HCEC 1CT (cell line): ENCODE measurements around the gene TAF13.
A peak's percentile ranks its signal among the peaks of the same experiment; 100 is the strongest.
"Not testable (repeated sequence)": the region's sequence is repeated elsewhere in the genome, so short reads cannot be mapped to it uniquely, and the experiment has no call there.

Experiments used
- DNase-seq: peaks from one replicate; pipeline ENCODE4 v3.0.0-alpha.2; 2017

TAF13 gene

GRCh38 chr1:109091078-109091838, 15.5 kb upstream of the TAF13 start:
- peak; percentile 69 for DNase-seq

- peak; percentile 94 for DNase-seq
These were observed 14.6 kb upstream of the TAF13 start, which contains the start of gene TMEM167B for GRCh38 chr1:109090196-109091077. TSS of gene TMEM167B (plus strand) at chr1:109090764. CDS start at chr1:109090873, 109 bp downstream.

- peak; percentile 25 for DNase-seq
These were observed 13.6 kb upstream of the TAF13 start for GRCh38 chr1:109089242-109090015.

DNA sequence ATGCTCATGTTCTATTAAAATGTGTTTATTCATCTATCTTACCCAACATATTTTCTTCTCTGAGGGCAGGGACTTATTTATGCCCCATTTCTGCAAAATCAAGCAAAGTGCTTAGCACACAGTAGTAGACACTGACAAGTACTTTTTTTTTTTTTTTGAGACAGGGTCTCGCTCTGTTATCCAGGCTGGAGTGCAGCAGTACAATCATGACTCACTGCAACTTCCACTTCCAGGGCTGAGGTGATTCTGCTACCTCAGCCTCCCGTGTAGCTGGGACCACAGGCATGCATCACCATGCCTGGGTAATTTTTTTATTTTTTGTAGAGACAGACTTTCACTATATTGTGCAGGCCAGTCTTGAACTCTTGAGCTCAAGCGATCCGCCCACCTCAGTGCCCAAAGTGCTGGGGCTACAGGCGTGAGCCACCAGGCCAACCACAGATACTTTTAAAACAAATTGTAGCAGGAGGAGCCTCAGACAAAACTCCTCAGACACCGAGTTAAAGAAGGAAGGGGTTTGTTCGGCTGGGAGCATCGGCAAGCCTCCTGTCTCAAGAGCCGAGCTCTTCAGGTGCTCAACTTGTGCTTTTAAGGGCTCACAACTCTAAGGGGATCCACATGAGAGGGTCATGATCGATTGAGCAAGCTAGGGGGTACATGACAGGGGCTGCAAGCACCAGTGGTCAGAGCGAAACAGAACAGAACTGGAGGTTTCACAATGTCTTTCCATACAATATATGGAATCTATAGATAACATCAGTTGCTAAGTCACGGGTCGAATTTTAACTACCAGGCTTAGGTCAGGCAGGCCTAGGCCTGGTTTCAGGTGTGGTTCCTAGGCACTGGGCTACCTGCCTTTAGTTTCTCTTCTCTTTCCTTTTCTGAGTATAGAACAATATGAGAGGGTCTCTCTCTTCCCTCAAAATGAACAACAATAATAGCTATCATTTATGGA, 9.0 kb upstream of the TAF13 start:
- no peak for DNase-seq

DNA sequence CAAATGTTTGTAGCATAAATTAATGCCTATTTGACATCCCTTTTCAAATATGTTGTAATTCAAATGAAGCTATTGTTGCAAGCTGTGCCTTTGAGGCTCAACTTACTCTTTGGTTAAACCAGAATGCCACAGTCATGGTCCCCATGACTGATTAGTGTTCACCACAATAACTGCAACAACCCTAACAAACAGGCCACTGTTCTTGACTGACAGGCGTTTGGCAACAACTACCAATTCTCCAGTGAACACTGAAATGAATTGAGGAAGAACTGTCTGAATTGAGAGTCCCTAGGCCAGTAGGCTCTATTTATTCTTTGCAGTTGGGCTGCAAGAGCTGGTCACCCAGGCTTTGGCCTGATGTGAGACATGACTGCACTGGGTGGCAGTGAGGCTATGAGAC, 8.1 kb upstream of the TAF13 start:
- DNase-seq: no peak

GRCh38 chr1:109083501-109083900, 7.7 kb upstream of the TAF13 start:
- DNase-seq: no peak

- DNase-seq: no peak
These were observed 4.8 kb upstream of the TAF13 start for GRCh38 chr1:109080441-109081082.

- no peak for DNase-seq
These were observed 3.4 kb upstream of the TAF13 start for GRCh38 chr1:109079240-109079622.

DNA sequence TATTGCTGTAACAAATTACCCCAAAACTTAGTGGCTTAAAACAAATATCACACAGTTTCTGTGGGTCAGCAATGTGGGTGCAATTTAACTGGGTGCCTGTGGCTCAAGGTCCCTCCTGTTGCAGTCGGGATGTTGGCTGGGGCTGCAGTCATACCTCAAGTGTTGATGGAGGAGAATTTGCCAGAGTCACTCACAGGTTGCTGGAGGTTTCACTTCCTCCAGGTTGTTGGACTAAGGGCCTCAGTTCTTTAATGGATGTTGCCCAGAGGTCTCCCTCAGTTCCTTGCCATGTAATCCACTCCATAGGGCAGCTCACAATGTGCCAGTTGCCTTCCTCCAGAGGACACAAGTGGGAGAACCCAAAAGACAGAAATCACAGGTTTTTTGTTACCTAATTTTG, 2.5 kb upstream of the TAF13 start:
- DNase-seq: no peak

DNA sequence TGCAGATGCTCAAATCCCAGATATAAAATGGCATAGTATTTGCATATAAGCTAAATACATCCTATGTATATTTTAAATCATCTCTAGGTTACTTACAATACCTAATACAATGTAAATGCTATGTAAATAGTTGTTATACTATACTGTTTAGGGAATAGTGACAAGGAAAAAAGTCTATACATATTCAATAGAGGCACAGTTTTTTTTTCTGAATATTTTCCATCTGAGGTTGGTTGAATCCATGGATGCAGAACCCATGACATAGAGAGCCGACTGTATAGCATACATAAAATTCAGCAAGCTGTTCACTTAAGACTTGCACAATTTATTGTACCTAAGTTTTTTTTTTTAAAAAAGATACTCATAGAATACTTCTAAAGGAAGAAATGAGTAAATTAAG, 6.5 kb downstream of the TAF13 start:
- DNase-seq: no peak

DNA sequence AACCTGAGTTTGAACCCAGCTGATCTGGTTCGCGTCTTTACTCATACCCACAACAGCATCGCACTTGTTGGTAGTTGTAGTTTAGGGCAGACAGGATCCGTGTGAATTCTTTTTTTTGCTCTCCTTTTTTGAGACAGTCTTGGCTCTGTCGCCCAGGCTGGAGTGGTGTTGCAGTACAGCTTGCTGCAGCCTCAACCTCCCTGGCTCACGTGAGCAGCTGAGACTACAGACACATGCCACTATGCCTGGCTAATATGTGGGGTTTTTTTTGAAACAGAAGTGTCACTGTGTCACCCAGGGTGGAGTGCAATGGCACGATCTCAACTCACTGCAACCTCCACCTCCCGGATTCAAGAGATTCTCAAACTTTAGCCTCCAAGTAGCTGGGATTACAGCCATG, 7.9 kb downstream of the TAF13 start:
- DNase-seq: no peak

- DNase-seq: no peak
These were observed 10.7 kb downstream of the TAF13 start for GRCh38 chr1:109065137-109065536.

DNA sequence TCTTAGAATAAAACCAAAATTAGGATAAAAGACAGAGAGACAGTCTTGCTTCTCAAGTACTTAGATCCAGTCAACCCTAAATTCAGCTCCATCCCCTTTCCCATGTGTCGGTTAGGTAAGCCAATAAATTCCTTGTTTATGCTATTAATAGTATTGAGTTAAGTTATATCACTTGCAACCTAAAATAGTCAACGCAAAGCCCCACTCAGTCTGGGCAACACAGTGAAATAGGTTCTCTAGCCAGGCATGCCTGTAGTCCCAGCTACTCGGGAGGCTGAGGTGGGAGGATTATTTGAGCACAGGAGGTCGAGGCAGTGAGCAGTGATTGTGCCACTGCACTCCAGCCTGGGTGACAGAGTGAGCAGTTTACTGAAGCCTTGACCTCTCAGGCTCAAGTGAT, 14.6 kb downstream of the TAF13 start:
- DNase-seq: no peak

GRCh38 chr1:109060707-109061106, 15.1 kb downstream of the TAF13 start:
- DNase-seq: no peak

- DNase-seq: no peak
These were observed 16.8 kb downstream of the TAF13 start for GRCh38 chr1:109059026-109059425.

DNA sequence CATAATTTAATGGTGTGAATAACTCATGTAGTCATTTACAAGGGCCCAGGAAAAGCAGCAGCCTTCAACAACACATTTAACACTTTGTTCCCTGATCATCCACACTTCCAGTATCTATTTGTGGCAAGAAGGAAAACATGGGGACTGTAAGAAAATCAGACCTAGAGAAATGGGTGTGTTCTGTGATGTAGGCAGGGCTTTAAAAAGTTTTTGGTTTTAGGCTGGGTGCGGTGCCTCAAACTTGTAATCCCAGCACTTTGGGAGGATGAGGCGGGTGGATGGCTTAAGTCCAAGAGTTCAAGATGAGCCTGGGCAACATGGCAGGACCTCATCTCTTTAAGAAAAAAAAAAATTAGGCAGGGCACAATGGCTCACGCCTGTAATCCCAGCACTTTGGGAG, 19.7 kb downstream of the TAF13 start:
- DNase-seq: no peak

GRCh38 chr1:109052145-109052544, 23.7 kb downstream of the TAF13 start:
- DNase-seq: not testable (repeated sequence)

GRCh38 chr1:109050228-109050995, 25.4 kb downstream of the TAF13 start:
- DNase-seq: no peak

- DNase-seq: no peak
These were observed 27.5 kb downstream of the TAF13 start for GRCh38 chr1:109048335-109048734.

DNA sequence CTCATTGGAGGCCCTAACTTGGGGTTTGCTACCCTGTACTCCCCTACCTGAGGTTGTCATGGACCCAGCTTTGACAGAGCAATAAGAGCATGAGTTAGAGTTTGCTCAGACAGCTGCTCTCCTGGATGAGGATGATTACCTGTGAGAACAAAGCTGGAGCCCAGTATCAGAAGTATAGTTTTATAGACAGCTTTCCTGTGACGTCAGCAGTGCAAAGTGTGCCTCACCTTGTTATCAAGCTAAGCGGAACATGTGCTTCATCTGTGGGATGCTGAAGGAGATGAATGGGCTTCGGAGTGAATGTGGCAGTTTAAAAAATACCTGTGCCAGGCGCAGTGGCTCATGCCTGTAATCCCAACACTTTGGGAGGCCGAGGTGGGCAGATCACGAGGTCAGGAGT, 28.5 kb downstream of the TAF13 start:
- no peak for DNase-seq

DNA sequence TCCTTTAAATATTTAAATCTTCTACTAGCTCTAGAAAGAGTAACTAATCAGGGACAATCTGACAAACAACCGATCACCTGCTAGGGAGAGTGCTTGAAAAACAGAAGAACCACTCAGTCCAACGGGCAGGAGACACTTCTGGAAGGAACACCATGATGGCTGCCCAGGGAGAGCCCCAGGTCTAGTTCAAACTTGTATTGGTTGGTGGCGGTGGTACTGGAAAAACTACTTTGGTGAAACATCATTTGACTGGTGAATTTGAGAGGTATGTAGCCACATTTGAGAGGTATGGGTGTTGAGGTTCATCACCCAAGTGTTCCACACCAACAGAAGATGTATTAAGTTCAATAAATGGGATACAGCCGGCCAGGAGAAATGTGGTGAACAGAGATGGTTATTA, 29.1 kb downstream of the TAF13 start:
- no peak for DNase-seq
